Stimulated activated CD4-positive, alpha-beta T cell treated with anti-CD3 and anti-CD28 coated beads, Interleukin-1b, Interleukin-23, amount 100 ng/mL, for 4 hours (primary cell): ENCODE measurements around the gene GAD2.

Source experiments
- DNase-seq, 2 donors: peaks; one replicate each; pipeline ENCODE4 v3.0.0-alpha.2; 2020; ENCODE audit warnings: low read depth in 2 of 2

Gene GAD2

DNA sequence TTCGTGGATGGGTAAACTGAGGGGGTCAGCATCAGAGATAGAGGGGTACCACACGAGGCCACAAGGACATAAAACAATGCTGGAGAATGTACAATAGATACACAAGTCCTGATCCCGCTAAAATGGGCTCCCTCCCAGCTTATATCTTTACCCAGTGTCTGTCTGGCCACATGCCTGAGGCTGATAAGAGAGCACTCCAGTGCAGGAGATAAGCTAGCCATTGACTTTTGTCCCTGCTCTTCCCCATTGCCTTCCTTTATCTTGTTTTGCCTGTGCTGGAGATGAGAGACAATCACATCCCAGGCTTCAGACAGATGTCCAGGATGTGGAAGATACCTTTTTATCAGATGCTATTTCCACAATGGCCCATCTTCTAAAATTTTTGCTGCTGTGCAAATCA, 6.0 kb downstream of the GAD2 start:
- no peak for DNase-seq

GRCh38 chr10:26225322-26225721, 8.7 kb downstream of the GAD2 start:
- no peak for DNase-seq

- no peak for DNase-seq
Observed at GRCh38 chr10:26227786-26228185, 11.2 kb downstream of the GAD2 start.

GRCh38 chr10:26232174-26232573, 15.6 kb downstream of the GAD2 start:
- no peak for DNase-seq

DNA sequence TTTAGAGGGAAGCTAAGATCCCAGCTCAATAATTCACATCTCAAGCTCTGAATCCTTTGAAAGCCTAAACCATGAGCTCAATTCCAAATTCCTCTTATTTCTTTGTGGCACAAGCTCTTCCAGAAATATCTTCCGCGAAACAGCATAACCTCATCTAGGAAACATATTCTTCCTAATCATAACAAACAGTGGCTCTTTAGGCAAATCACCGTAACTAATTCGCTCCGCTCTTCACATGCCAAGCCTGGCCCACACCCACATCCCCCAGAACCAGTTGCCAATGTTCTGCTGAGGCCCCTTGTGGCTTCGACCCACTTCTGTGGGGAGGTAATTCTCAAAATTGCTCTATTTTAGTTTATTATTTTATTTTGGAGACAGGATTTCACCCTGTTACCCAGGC, 19.2 kb downstream of the GAD2 start:
- DNase-seq = no peak

- no peak for DNase-seq
Observed at GRCh38 chr10:26238378-26238777, 21.8 kb downstream of the GAD2 start.

DNA sequence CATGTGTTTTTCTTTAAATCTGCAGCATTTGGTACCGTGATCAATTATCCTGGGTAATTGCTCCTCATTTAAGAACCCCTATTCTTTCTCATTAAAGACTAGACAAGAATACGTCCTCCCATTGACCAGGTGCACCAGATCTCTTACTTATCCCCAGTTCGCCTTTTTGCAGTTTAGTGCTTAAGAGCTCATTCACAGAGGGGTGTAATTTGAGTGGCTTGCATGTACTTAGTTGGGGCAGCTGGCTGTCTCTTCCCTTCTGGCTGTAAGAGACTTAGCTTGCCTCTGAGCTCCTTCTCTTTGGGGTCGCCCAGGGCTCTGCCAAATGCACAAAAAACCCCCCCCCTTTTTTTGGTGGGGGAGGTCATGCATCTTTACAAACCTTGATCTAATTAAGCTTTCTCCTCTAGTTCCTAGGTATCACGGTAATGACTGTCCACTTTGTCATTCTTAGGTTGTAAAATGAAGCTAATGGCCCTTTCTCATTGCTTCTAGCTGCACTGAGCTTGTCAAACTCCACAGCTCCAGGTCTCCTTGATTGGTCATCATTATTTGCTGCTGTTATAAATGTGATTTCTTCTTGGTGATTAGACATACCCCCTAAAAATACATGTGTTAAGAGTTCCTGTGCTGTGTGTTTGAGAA, 26.3 kb downstream of the GAD2 start:
- DNase-seq = no peak

GRCh38 chr10:26243351-26243720, 26.8 kb downstream of the GAD2 start:
- no peak for DNase-seq

- no peak for DNase-seq
Observed at GRCh38 chr10:26249681-26250080, 33.1 kb downstream of the GAD2 start.

DNA sequence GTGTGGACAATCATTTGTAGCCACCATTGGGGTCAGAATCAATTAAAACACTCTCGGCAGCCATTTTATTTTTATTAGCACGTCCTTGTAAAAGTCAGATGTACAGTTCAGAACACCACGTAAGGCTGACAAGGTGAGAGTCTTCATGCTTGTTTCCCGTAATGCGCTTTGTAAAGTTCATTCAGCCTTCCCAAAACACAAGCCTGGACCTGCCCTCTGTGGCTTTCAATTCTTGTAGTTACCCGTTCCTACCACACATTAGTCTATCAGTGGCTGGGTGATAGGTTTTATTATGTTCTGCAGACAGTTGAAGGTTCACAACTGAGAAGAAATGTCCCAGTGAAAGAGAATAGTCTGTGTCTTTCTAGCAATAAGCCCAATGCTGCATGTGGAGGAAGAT, 35.4 kb downstream of the GAD2 start:
- DNase-seq = no peak

DNA sequence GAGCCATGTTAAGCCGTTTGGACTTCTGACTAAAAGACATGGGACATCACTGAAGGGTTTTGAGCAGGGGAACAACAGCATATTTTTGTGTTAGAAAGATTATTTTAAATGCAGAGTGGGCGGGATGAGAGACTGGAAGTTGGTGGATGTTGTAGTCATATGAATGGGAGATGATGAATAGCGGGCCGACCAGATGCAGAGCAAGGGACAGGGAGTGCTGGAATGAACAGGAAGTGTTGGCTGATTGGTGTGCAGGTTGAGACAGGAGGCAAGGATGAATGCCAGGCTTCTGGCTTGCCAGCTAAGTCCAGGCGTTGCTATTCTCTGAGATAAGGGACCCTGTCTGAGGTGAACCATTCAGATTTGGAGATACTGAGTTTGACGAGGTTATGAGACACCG, 38.0 kb downstream of the GAD2 start:
- DNase-seq = no peak

DNA sequence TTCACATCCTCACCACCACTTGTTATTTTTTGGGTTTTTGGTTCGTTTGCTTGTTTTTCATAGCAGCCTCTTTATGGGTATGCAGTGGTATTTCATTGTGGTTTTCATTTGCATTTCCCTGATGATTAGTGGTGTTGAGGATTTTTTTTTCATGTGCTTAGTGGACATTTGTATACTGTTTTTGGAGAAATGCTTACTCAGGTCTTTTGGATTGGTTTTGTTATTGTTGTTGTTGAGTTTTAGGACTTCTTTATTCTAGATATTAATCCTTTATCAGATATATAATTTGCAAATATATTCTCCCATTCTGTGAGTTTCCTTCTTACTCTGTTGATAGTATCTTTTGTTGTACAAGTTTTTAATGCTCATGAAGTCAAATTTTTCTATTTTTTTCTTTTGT, 42.8 kb downstream of the GAD2 start:
- no peak for DNase-seq

- DNase-seq = no peak
Observed at GRCh38 chr10:26269754-26270153, 53.2 kb downstream of the GAD2 start.

- DNase-seq = no peak
Observed at GRCh38 chr10:26274391-26274790, 57.8 kb downstream of the GAD2 start.

DNA sequence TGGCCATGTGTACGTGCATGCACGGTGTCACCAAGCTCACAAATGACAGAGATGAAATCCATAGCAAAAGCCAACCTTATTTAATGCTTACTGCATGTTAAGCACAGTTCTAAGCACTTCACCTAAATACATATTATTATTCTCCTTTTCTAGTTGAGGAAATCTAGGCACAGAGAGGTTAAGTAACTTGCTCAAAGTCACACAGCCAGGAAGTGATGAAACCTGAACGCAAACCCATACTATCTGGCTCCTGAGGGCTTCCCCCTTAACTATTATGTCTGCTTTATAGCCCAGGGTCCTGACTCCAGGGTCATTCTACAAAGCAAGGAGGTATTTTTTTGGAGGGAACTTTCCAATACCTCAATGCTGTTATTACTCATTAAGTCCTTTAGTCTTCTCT, 61.7 kb downstream of the GAD2 start:
- DNase-seq = no peak

GRCh38 chr10:26290236-26290635, 73.7 kb downstream of the GAD2 start:
- DNase-seq = no peak

GRCh38 chr10:26291721-26292480, 75.3 kb downstream of the GAD2 start:
- DNase-seq = no peak

DNA sequence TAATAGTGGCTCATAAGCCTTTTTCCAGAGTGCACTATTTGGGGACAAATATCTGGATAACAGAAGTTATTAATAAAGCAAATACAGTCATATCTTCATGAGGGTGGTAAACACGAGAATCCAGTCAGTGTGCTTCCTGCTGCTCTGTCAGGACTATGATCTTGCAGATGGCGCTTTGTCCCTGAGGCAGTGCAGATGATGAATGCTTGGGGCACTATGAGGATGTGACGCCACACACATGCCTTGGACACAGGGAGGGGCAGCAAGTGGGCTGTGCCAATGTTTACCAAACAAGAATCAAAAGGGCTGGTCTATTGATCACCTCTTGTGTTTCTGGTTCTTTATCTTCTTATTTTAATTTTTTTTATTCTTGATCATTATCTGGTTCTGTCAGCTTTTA, 79.8 kb downstream of the GAD2 start:
- no peak for DNase-seq

- no peak for DNase-seq
Observed at GRCh38 chr10:26300001-26300400, 83.4 kb downstream of the GAD2 start.

GRCh38 chr10:26303366-26303765, 86.8 kb downstream of the GAD2 start:
- DNase-seq = no peak

DNA sequence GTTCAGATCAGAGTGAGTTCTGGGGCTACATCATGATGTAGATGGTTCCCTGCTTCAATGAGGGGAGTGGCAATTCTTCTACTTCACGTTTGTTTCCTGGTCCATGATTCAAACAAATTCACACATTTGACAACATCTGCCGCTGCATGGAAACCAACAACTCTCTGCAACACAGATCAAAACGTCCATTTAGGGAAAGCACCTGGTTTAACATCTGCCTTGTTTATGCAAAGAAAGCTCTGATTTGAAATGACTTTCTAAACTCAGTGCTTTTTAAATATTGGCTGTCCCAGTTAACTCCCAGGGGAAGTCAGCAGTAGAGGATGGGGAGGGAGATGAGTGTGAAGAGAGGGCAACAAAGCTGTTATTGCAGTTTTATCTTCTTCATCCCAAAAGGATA, 93.8 kb downstream of the GAD2 start:
- DNase-seq = no peak

GRCh38 chr10:26311383-26311940, 94.9 kb downstream of the GAD2 start:
- DNase-seq = no peak

GRCh38 chr10:26314265-26315013, 97.9 kb downstream of the GAD2 start:
- DNase-seq = no peak
